Stimulated activated CD4-positive, alpha-beta T cell treated with anti-CD3 and anti-CD28 coated beads, Interleukin-4, amount 100 ng/mL, for 24 hours (primary cell): ENCODE data around the gene LMAN2L.
"Not testable (repeated sequence)": the region's sequence is repeated elsewhere in the genome, so short reads cannot be mapped to it uniquely, and the experiment has no call there.

Source experiments
- DNase-seq: peaks from one replicate; pipeline ENCODE4 v3.0.0-alpha.2; 2020

LMAN2L gene

DNA sequence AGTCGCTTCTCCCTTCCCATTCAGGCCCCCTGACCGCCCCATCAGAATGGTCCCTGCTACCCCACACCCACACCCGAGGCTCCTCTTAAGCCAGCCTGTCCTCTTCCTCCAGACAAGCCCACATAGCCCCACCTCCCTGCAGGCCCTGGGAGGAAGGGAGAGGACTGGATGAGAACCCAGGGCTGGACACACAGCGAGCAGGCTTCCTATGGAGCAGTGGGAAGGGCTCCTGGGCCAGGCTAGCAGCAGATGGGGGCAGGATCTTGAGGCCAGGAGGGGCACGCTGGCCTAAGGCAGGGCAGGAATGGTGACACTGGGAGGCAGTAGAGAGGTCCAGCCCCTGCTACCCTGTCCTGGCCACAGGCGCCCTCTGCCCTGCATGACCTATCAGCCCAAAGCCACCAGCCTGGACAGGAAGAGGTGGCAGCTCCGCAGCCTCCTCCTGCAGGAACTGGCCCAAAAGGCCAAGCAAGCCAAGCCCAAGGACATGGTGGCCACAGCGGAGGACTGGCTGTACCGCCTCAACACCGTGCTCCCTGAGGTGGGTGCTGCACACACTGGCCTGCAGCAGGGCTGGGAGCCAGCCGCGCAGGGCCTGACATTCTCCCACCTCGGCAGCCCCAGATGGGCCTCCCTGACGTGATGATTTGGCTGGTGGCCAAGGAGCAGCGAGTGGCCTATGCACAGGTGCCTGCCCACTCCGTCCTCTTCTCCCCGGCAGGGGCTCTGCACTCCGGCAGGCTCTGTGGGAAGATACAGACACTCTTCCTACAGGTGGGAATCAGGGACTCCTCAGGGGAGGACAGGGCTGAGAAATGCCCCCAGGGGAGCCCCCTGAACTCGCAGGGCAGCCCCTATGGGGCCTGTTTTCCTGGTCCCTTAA lies 54.0 kb downstream of the LMAN2L start:
- DNase-seq = no peak

GRCh38 chr2:96684883-96685576 lies 54.8 kb downstream of the LMAN2L start:
- no peak for DNase-seq

DNA sequence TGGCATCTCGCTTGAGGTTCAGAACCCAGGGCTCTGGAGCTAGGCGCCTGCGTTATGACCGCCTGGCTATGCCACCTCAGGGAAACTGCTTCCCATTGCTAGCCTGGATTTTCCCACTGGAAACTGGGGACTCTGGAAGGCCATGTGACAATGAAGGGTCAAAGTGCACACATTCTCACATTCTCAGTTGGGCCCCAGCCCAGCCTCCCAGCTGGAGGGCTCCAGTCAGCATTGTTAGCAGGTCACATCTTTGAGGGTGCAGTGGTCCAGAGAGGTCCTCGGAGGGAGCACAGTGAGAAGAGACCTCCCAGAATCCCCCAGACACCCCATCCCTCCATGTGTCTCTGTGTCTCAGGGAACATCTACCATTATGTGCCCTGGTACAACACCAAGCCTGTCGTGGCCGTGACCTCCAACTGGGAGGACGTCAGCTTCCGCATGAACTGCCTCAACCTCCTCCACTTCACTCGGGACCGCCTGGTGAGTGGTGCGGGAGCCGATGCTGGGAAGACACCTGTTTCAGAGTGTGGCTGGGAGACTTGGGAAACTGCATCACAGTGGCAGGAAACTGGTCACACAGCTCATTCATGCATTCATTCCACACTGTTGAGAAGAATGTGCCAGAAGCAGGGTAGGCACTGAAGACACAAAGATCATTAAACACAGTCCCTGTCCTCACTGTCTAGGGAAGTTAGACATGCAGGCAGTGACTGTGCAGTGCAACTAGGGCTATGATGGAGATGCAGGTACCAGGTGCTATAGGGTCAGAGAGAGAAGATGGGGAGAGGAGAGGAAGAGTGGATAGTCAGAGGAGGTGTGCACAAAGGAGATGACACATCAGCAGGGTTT lies 55.7 kb downstream of the LMAN2L start:
- no peak for DNase-seq

DNA sequence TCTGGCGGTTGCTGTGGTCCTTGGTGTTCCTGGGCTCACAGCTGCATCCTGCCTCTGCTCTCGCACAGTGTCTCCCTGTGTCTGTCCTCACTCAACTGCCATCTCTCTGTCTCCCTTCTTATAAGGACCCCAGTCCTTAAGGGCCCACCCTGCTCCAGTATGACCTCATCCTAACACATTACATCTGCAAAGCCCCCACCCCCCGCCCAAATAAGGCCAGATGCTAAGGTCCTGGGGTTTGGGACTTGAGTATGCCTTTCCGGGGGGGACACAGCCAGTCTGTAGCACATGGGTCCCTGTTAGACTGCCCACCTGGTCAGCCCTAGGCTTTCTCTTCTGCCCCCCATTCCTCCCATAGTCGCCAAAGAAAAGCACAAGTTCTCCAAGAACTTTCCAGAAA lies 56.6 kb downstream of the LMAN2L start:
- no peak for DNase-seq

GRCh38 chr2:96681540-96681939 lies 58.3 kb downstream of the LMAN2L start:
- DNase-seq = no peak

DNA sequence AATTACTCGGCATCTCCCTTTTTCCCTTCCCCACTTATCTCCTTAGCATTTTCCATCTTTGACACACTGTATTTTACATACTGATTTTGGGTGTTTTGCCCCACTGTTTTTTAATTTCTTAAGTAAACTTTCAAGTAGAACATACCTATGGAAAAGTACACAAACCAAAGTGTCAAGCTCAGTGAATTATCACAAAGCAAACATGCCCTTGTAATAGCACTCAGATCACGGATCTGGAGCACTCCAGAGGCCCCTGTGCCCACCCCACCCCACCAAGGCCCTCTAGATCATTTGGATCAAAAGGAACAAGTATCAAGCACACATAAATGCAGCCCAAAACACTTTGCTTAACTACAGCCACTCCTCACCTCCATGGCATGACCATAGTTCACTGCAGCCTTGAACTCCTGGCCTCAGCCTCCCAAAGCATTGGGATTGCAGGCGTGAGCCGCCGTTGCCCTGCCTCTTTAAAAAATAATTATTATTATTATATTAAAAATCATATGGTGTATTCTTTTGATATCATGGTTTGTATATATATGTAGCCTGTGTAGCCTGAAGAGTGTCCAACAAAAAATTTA lies 59.2 kb downstream of the LMAN2L start:
- no peak for DNase-seq

- no peak for DNase-seq
Observed at GRCh38 chr2:96679848-96680247, 60.0 kb downstream of the LMAN2L start.

GRCh38 chr2:96669539-96670215 lies 70.2 kb downstream of the LMAN2L start:
- no peak for DNase-seq

GRCh38 chr2:96668771-96669170 lies 71.1 kb downstream of the LMAN2L start:
- DNase-seq = no peak

DNA sequence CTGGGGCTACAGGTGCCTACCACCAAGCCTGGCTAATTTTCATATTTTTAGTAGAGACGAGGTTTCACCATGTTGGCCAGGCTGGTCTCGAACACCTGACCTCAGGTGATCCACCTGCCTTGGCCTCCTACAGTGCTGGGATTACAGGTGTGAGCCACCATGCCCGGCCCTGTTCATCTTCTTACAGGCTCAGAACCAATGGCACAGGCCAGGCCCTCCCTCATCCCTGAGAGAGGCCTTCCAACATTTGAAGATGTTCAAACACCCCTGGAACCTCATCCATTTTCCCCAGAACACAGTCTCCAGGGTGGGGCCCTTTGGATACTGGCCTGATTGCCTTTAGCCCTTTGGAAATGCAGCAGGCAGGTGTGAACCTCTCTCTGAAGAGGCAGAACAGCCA lies 74.1 kb downstream of the LMAN2L start:
- DNase-seq = not testable (repeated sequence)

- no peak for DNase-seq
Observed at GRCh38 chr2:96665083-96665569, 74.7 kb downstream of the LMAN2L start.

- DNase-seq = no peak
Observed at GRCh38 chr2:96664366-96664925, 75.4 kb downstream of the LMAN2L start.

- no peak for DNase-seq
Observed at GRCh38 chr2:96663829-96664228, 76.0 kb downstream of the LMAN2L start.

DNA sequence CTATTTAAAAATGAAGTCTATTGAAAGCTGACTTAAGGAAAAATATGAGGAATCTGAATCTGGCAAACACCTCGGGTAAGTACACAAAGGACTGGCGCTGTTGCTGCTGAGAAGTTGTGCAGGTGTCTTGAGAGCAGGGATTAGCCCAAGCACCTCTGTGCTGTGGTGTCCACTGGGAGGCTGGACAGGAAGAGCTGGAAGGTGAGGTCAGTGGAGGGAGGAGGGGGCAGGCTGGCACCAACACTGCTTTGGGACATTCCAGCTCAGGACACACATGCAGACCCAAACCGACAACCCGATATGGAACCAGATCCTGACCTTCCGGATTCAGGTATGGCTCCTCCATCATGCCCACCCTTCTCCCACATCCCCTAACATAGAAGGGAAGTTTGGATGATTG lies 76.7 kb downstream of the LMAN2L start:
- DNase-seq = no peak

DNA sequence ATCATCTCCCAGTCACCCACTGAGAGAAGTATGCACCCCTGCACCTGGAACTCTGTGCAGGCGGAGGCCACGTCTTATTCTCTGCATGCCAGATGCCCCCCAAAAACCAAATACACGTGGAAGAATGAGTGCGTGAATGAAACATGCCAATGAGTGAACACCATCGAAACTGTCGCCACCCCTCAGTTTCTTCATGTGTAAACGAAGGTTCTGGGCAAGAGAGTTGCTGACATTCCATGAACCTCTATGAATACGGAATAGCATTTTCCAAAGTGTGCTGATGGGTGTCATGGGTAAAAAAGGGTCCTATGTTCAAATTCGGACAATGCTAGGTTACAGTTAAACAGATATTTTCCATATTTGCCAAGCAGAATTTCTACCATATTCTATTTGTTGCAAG lies 77.5 kb downstream of the LMAN2L start:
- DNase-seq = no peak

- no peak for DNase-seq
Observed at GRCh38 chr2:96661324-96661723, 78.5 kb downstream of the LMAN2L start.

DNA sequence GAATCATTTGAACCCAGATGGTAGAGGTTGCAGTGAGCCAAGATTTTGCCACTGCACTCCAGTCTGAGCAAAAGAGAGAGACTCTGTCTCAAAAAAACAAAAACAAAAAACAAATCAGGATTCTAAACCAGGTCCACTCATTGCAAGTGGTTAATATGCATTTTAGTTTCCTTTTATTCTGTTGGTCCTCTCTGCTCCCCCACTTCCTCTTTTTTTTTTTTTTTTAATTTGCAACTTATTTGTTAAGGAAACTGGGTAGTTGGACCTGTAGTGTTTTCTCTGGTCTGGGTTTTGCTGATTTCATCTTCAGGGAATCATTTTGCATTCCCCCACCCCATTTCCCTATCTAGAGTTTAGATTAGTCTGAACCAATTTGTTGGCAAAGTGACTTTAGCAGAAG lies 83.3 kb downstream of the LMAN2L start:
- DNase-seq = no peak
